Esophagus muscularis mucosa (tissue), 3 donors: Measurements from ENCODE around the gene ZC3H7A.

Source experiments
- POLR2A ChIP-seq: fragments of 450-650 bp; IDR thresholded peaks from one replicate; pipeline ENCODE4 v1.6.1; 2017; ENCODE audit warnings: antibody characterized with exemption, moderate library complexity, mild to moderate bottlenecking, low read depth
- POLR2AphosphoS5 ChIP-seq, 2 donors: sonication (generic); formaldehyde crosslinking; IDR thresholded peaks; one replicate each; pipeline ENCODE4 v1.6.1; 2017; ENCODE audit warnings: antibody characterized with exemption in 2 of 2
- TF ChIP-seq, protein P1 (sequence below), 3 experiments: fragments of 200-600 bp in 2 of 3; fragments of 450-650 bp in 1 of 3; sonication (generic) in 2 of 3; IDR thresholded peaks; one replicate each; pipeline ENCODE4 v1.5.1; 2017 to 2019; ENCODE audit warnings: antibody characterized with exemption in 3 of 3, mild to moderate bottlenecking in 2 of 3, moderate library complexity in 1 of 3

GRCh38 chr16:11806721-11807120 is 9.7 kb upstream of the ZC3H7A start:
- TF ChIP-seq, protein P1, sequence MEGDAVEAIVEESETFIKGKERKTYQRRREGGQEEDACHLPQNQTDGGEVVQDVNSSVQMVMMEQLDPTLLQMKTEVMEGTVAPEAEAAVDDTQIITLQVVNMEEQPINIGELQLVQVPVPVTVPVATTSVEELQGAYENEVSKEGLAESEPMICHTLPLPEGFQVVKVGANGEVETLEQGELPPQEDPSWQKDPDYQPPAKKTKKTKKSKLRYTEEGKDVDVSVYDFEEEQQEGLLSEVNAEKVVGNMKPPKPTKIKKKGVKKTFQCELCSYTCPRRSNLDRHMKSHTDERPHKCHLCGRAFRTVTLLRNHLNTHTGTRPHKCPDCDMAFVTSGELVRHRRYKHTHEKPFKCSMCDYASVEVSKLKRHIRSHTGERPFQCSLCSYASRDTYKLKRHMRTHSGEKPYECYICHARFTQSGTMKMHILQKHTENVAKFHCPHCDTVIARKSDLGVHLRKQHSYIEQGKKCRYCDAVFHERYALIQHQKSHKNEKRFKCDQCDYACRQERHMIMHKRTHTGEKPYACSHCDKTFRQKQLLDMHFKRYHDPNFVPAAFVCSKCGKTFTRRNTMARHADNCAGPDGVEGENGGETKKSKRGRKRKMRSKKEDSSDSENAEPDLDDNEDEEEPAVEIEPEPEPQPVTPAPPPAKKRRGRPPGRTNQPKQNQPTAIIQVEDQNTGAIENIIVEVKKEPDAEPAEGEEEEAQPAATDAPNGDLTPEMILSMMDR (IDR thresholded peaks at IDR 0.05) = no peak
- no peak for TF ChIP-seq POLR2AphosphoS5 (IDR thresholded peaks at IDR 0.05)
- no peak for TF ChIP-seq POLR2A
